ENCODE measurements around the gene GPRIN2.

DNA sequence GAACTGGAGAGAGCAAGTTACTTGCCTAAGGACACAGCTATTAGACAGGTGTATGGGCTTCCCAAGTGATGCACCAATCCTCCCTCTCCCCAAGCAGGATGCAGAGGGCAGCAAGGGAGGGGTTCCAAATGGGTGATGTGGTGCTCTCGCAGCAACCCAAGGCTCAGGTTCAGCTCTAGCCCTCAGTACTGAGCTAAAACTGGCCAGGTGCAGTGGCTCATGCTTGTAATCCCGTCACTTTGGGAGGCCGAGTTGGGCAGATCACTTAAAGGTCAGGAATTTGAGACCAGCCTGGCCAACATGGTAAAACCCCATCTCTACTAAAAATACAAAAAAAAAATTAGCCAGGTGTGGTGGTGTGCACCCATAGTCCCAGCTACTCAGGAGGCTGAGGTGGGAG lies 40.7 kb downstream of the GPRIN2 start:
- TF ChIP-seq POLR2AphosphoS5 (IDR thresholded peaks at IDR 0.05) = no peak
- TF ChIP-seq POLR2A (IDR thresholded peaks at IDR 0.05) = no peak
- no peak for TF ChIP-seq CTCF (IDR thresholded peaks at IDR 0.05)

All from gastroesophageal sphincter (tissue), 3 donors.